ENCODE measurements around the gene SUV39H2. TPM values are rescaled to one million over a fixed set of nuclear protein-coding genes. Genes with fewer than 3 reads are reported as not detected.

The SUV39H2 gene
- total RNA-seq, 1 donor from 2014 or later: 4.5 TPM

DNA sequence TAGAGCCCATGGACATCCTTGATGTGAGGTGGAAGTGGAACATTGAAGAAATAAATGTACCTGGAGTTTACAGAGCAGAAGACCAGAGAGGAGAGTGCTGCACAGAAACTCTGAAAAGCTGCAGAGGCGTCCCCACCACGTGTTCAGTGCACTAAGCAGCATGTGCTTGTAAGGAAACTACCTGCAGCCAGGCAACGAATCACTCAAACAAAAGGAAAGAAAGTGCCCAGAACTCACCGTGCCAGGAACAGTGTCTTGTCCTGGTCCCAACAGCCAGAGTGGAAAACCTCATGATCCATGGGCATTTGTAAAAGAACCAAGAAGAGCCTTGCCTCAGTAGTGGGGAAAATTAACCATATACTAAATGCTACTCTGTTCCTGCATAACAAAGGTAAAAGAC is 32.3 kb downstream of the SUV39H2 start:
- TF ChIP-seq, protein P1, sequence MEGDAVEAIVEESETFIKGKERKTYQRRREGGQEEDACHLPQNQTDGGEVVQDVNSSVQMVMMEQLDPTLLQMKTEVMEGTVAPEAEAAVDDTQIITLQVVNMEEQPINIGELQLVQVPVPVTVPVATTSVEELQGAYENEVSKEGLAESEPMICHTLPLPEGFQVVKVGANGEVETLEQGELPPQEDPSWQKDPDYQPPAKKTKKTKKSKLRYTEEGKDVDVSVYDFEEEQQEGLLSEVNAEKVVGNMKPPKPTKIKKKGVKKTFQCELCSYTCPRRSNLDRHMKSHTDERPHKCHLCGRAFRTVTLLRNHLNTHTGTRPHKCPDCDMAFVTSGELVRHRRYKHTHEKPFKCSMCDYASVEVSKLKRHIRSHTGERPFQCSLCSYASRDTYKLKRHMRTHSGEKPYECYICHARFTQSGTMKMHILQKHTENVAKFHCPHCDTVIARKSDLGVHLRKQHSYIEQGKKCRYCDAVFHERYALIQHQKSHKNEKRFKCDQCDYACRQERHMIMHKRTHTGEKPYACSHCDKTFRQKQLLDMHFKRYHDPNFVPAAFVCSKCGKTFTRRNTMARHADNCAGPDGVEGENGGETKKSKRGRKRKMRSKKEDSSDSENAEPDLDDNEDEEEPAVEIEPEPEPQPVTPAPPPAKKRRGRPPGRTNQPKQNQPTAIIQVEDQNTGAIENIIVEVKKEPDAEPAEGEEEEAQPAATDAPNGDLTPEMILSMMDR (IDR thresholded peaks at IDR 0.05): no peak
- H3K4me3 ChIP-seq: no peak overlapping the region
- ATAC-seq: no peak

DNA sequence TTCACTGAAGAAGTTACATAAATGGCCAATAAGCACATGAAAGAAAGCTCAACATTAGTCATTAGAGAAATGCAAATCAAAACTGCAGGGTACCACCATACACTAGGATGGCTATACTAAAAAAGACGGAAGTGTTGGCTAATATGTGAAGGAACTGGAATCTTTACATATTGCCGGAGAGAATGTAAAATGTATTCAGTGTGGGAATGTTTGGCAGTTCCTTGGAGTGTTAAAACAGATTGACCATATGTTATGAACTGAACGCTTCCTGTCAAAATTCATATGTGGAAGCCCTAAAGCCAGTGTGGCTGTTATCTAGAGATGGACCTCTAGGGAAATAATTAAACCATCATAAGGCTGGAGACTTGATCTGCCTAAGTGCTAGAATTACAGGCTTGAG is 33.1 kb downstream of the SUV39H2 start:
- H3K4me1 ChIP-seq: no peaks in the 10 kb centered on the region
- TF ChIP-seq, protein P1 (IDR thresholded peaks at IDR 0.05): no peak
- H3K27me3 ChIP-seq: no peaks in the 10 kb centered on the region
- peaks cover 72% of the 10 kb centered on the region for H3K36me3 ChIP-seq
- peaks cover 7% of the 10 kb centered on the region for H3K9me3 ChIP-seq
- H3K27ac ChIP-seq: no peak overlapping the region
- ATAC-seq (no peak), DNase-seq (no peak)
- intact Hi-C loops (cut with DNase I): no loop called here
- H3K4me3 ChIP-seq: no peak overlapping the region

More for the DNA sequence above, 32.3 kb downstream of the SUV39H2 start:
- Histone ChIP-seq H3K36me3 (peaks cover 80% of the 10 kb centered on the region), H3K27me3 (no peaks in the 10 kb centered on the region), H3K27ac (no peak overlapping the region), H3K4me1 (no peaks in the 10 kb centered on the region), H3K9me3 (no peaks in the 10 kb centered on the region)
- DNase-seq: no peak
- intact Hi-C loops (cut with DNase I): no loop called here

DNA sequence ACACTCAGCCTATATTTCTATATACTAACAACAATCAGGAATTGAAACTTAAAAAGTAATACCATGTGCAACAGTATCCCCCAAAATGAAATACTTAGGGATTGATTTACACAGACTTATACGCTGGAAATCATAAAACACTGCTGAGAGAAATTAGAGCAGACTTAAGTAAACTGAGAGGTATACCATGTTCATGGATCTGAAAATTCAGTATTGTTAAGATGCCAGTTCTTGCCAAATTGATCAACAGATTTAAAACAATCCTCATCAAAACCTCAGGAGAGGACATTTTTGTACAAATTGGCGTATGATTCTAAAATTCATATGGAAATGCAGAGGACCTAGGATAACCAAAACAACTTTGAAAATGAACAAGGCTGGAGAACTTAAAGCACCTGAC is 37.9 kb downstream of the SUV39H2 start:
- no peak for ATAC-seq
- H3K27me3 ChIP-seq: no peaks in the 10 kb centered on the region
- no peak overlapping the region for H3K27ac ChIP-seq
- no peaks in the 10 kb centered on the region for H3K4me1 ChIP-seq
- TF ChIP-seq, protein P1 (IDR thresholded peaks at IDR 0.05): no peak
- H3K4me3 ChIP-seq: no peak overlapping the region
- no peak for DNase-seq
- intact Hi-C loops (cut with DNase I): no loop called here
- peaks cover 13% of the 10 kb centered on the region for H3K9me3 ChIP-seq
- H3K36me3 ChIP-seq: peaks cover 79% of the 10 kb centered on the region

DNA sequence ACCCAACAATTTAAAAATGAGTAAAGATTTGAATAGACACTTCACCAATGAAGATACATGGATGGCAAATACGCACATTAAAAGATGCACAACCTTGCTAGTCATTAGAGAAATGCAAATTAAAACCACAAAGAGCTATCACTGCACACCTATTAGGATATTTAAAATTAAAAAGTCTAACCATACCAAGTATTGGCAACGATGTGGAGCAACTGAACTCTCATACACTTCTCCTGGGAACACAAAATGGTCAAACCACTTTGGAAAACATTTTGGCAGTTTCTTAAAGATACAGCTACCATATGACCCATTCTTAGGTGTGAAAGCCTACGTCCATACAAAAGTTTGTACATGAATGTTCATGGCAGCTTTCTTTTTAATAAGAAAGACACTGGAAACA is 39.2 kb downstream of the SUV39H2 start:
- TF ChIP-seq, protein P1 (IDR thresholded peaks at IDR 0.05): no peak
- DNase-seq: no peak
- no peak overlapping the region for H3K27ac ChIP-seq
- H3K4me1 ChIP-seq: no peaks in the 10 kb centered on the region
- H3K9me3 ChIP-seq: peaks cover 13% of the 10 kb centered on the region
- intact Hi-C loops (cut with DNase I): no loop called here
- ATAC-seq: no peak
- H3K36me3 ChIP-seq: peaks cover 81% of the 10 kb centered on the region
- H3K27me3 ChIP-seq: no peaks in the 10 kb centered on the region
- no peak overlapping the region for H3K4me3 ChIP-seq

DNA sequence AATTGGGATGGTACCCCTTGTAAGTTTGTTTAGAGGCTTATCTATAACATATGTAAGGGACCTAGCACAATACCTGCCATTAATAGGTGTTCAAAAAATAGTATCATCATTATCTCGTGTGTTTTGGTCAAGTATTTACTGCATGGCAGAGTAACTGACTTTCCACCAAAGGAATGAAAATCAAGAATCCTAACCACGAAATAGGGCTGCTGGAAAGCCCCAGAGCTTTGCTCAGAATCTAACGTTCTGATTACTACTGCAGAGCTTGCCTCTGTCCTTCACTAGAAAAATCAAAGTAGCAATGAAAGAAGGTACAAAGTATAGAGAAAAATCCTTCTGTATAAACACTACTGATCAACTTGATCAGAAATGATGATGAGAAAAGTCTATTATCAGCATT is 40.3 kb downstream of the SUV39H2 start:
- no peak overlapping the region for H3K27ac ChIP-seq

More for the DNA sequence above, 40.3 kb downstream of the SUV39H2 start:
- TF ChIP-seq, protein P1 (IDR thresholded peaks at IDR 0.05): no peak
- no peak for ATAC-seq
- no peak for DNase-seq
- Histone ChIP-seq H3K36me3 (peaks cover 81% of the 10 kb centered on the region), H3K4me3 (no peak overlapping the region), H3K9me3 (peaks cover 13% of the 10 kb centered on the region), H3K27me3 (no peaks in the 10 kb centered on the region), H3K4me1 (no peaks in the 10 kb centered on the region)
- intact Hi-C loops (cut with DNase I): no loop called here

Data from upper lobe of right lung (tissue), 1 donor.